GM10847 (cell line): ENCODE results near the gene ST6GALNAC1.

Source experiments
- POLR2A ChIP-seq: IDR thresholded peaks from 2 replicates; pipeline ENCODE4 v1.6.1; 2011; ENCODE audit not compliant: insufficient read length; ENCODE audit errors: extremely low read depth

Gene ST6GALNAC1

DNA sequence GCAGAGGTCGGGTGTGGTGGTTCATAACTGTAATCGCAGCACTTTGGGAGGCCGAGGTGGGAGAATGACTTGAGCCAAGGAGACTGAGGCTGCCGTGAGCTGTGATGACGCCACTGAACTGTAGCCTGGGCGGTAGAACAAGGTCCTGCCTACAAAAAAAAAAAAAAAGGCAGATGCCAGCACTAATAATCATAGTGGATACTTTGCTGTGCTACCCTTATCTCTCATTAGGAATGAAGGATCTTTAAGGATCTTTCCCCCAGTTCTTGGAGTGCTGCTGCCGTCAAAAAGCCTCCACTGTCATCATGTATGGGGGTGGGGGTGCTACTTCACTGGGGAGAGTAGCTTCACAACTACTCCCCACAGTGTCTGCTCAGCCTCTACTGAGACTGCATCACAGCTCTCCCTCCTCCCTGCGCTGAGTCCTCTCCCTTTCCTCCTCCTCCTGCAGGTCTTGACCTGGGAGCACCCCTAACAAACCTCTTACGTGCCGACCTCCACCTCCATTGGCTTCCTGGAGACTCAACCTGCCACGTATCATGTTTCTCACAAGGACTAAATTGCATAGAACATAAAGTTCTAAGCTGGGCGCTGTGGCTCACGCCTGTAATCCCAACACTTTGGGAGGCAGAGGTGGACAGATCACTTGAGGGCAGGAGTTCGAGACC lies 24.4 kb upstream of the ST6GALNAC1 start:
- TF ChIP-seq POLR2A, result no peak

DNA sequence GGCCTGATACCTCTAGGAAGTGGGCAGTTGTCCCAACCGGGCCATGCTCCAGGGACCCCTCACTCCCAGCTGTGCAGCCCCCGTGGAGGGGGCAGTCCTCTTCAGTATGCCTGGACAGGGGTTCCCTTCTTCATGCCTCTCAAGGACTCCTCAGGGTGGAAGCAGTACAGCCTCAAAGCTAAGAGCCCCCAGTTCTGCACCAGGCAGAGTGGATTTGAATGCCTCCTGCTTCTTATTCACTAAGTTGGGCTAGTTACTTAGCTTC lies 23.9 kb upstream of the ST6GALNAC1 start:
- TF ChIP-seq POLR2A, result no peak

DNA sequence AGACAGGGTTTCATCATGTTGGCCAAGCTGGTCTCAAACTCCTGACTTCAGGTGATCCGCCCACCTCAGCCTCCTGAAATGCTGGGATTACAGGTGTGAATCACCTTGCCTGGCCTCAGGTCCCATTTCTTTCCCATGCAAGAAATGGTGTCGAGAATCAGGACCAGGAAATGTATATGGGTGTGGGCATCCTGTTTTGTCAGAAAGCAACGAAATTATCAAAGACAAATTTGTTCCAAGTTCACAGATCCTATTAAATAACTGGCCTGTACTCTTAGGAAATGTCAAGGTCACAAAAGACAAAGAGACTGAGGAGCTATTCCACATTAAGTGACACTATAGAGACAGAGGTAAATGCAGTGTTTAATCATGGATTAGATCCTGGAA lies 17.1 kb upstream of the ST6GALNAC1 start:
- no peak for TF ChIP-seq POLR2A

DNA sequence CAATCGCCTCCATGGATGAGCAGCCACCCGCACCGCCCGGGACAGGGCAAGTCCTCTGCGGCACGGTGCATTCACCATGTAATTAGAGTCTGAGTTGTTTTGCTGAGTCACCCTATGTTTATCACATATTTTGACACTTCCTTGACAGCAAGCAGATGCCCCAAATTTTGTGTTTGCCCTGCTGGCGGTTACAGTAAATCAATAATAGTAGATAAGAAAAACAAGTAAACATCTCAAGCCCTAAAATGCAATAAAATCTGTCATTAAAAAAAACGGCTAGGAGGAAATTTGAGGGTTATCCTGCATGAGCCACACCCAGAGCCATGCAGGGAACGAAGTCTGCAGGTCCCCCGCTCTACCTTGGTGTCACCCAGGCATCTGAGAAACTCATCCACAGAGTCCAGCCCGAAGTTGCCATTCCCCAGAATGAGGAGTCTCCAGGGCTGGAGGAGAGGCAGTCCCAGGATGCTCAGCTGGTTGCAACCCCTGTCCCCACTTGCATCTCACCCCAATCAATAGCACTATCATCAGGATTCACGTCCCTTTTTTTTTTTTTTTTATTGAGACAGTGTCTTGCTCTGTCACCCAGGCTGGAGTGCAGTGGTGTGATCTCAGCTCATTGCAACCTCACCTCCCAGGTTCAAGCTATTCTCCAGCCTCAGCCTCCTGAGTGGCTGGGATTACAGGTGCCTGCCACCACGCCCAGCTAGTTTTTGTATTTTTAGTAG lies 16.5 kb upstream of the ST6GALNAC1 start:
- no peak for TF ChIP-seq POLR2A

DNA sequence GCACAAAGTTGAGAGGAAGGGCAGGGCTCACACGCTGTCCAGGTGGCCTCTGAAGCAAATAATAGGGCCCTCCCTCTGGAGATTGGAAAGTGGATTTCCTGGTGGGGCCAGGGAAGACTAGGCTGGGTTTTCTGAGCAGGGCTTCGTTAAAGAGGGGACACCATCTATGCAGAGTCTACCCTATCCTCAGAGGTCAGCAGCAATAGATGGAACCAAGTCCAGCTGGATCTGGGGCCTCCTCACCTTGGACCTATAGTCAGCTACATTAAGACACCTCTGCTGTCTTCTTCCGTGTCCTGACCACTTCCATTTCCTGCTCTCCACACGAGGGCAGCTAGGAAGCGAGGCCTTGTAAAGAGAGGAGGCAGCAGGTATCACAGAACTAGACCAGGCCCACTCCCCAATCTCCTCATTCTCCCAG lies 14.7 kb upstream of the ST6GALNAC1 start:
- TF ChIP-seq POLR2A, result no peak

DNA sequence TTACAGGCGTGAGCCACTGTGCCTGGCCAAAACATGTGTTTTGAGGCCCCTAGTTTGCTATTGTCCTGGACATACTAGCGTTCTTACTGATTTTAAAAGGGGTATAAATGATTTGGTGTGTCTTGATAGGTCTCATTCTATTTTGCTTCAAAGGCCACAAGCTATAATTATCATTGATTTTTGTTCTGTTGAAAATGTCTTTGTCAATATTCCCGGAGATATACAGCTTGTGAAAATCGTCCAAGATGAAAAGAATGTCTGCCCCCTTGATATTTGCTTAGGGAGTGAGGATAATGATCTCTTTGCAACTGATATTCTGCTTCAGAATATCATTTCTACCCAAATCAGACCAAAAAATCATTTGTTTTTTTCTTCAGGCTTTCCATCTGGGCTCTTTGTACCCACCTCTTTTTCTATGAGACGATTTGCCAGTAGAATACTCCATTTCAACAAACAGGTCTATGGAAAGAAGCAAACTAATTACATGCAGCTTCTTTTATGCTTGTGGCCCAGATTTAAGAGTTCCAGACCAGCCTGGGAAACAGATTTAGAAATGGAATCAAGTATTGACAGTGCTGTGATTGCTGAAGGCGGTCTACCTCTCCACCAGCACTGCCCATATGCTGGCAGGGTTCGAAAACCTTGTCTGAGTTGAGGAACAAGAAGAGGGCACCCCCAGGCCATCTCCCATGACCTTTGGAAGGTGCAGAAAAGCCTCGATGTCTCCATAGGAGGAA lies 14.1 kb upstream of the ST6GALNAC1 start:
- TF ChIP-seq POLR2A, result no peak

DNA sequence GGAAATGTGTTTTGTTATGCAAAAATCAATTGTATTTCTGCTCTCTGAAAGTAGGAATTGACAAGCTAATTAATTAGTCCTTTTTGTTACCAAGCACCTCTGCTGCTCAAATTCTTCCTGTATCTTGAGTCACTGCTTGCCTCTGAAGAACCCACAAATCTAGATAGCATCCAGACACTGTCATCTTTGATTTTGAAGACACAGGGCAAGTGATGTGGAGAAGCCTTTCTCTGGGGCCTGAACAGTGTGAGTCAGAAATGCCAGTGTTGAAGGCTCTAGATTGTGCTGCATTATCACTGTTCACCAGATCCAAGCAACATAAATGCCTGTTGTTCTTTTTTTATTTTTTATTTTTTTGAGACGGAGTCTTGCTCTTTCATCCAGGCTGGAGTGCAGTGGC lies 10.9 kb upstream of the ST6GALNAC1 start:
- no peak for TF ChIP-seq POLR2A

DNA sequence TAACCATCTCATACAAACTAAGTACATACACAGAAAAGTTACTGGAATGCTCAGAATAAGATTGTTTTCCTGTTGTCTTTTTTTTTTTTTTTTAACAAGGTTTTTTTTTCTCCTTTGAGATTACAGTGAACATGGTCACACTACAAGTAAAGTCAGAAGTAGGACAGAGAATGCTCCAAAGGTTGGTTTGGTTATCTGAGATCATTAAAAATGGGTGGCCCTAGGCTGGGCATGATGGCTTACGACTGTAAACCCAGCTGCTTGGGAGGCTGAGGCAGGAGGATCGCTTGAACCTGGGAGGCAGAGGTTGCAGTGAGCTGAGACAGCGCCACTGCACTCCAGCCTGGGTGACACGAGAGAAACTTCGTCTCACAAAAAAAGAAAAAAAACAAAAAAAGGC lies 6.9 kb upstream of the ST6GALNAC1 start:
- TF ChIP-seq POLR2A, result no peak

DNA sequence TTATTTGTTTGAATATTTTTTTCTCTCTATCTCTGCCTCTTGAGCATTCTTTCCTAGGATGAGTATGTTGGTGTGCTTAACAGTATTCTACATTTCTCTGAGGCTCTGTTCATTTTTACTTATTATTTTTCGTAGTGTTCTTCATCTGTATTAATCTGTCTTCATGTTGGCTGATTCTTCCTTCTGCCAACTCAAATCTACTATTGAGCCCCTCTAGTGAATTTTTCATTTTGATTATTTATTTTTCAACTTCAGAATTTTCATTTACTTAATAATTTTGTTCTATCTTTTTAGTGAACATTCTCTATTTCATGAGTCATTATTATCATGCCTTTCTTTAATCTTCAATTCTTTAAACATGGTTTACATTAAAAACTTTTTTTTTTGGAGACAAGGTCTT lies 3.2 kb upstream of the ST6GALNAC1 start:
- TF ChIP-seq POLR2A, result no peak

DNA sequence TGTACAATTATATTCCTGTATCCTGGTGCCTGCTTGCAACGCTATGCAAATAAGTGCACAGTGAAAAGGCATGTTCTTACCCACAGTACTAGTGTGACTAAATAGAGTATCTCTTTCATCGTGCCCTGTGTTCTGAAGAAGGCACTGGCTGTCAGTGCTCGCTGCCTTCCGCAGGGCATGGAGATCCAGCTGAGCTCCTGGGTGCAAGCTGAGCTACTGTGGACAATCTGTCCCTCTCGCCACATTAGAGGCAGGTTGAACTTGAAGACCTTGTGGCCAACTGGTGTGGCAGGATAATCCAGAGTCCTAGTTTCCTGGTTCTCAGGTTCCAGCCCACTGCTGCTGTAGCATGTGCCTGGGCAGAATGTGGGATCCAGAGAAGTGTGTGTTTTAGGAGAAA lies 1.9 kb upstream of the ST6GALNAC1 start:
- TF ChIP-seq POLR2A, result no peak

DNA sequence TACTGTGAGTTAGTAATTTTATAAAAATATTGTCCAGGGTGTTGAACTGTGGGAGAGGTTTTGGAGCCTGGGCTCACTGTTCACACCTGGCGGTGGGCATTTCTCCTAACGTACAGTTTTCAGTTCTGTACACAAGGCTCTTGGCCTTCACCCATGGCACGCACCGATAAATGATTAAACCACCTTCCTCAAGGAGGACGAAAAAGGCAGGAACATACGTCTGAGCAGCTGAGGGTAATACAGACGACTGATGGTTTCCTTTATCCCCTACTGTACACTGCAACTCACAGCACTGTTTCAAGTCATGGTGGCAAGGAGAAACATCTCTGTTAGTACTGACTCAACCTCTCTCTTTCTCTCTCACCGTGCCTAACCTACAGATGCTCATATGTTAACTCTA lies 1.4 kb upstream of the ST6GALNAC1 start:
- TF ChIP-seq POLR2A, result no peak

DNA sequence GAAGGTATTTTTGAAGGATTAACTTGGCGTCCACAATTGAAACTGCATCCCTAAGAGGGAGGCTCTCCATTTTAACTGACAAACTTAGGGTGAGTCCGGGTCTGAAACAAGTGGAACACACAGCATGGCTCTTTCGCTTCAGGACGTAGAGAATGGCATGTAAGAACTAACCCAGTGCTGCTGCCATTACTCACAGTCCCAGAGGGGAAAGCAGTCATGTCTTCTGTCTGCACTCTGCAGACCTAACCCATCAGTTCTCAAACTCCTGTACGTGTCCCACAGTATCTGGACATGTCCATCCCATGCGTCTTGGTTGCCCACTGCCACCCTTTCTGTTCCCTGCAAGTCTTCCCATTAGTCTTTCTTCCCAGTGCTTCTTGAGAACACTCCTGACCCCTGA lies 563 bp downstream of the ST6GALNAC1 start:
- TF ChIP-seq POLR2A, result no peak

DNA sequence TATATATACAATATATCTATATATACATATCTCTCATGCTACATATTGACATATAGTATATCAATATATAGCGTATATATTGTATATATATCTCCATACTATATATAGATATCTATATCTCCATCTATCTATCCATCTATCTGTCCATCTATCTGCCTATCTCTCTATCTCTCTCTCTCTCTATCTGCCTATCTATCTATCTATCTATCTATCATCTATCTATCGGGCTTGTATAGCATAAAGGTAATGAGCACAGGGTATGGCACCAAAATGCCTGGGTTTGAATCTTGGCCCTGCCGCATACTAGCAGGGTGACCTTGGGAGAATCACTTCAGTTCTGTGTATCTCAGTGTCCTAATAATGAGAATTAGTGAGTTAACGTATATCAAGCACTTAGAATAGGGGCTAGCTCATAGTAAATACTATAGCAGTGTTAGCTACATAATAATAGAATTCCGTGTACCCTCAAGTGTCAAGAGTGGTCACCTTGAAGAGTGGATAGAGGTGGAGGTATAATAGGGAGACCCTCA lies 1.5 kb downstream of the ST6GALNAC1 start:
- TF ChIP-seq POLR2A, result no peak

DNA sequence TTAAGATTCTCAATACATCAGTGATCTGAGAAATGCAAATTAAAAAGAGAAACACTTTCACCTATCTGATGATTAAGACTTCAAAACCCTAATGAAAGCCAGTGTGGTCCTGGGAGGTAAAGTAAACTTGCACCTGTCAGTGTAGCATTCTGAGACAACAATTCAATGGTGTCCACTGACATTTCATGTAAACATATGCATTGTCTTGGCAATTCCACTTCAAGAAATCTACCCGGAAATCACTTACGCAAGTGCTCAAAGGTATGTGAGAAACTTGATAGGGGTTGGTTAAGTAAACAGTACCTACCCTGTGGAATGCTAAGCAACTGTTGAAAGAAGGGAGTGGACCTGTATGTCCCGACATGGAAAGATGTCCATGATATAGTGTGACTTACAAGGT lies 2.1 kb downstream of the ST6GALNAC1 start:
- TF ChIP-seq POLR2A, result no peak

DNA sequence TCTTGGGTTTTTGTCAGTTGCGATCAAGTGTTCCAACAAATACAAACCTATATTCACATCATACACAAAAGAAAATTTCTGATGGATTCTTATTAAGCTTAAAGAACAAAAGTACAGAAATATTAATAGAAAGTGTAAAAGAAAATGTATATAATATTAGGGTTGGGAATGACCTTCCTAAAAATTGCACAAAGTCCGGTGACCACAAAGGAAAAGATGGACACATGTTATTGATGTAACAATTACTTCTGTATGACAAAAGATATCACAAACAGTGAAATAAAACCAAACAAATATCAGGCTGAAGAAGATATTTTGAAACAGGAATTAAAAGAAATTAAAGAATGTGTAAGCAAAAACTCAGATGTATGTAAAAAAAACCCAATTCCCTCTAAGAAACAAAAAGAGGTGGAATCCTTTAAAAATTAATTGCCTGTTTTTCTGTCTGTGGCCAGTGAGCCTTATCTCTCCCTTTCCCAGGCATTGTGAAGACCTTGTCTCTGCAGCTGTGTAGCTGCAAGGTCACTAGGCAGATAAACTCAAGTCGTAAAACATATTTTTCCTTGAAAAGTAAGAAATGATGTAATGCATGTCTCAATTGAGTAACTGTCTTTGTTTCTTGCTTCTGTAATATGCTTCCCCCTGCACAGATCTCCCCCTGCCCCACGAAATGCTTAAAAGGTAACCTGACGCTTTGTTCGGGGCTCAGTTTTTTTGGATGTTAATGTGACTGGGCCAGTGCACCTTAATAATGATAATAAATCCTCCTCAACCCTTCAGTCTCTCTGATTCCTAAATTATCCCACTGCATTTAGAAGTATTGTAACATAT lies 2.8 kb downstream of the ST6GALNAC1 start:
- no peak for TF ChIP-seq POLR2A

DNA sequence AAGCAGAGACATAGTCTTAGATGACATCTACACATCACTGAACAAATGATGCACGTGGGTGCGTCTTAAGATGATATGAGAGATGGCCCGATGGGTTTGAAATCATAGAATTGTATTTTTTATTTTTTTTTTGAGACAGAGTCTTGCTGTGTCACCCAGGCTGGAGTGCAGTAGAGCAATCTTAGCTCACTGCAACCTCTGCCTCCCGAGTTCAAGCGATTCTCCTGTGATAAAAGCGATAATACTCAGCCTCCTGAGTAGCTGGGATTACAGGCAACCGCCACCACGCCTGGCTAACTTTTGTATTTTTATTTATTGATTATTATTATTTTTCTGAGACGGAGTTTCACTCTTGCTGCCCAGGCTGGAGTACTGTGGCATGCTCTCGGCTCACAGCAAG lies 5.3 kb downstream of the ST6GALNAC1 start:
- TF ChIP-seq POLR2A, result no peak
